Right cardiac atrium (tissue), 5 donors: Measurements from ENCODE around the gene AFF4. TPM values are rescaled to one million over a fixed set of nuclear protein-coding genes. Genes with fewer than 3 reads are reported as not detected.

Experiments
- ATAC-seq, 2 donors: fragments of 200-7000 bp; cut with Tn5 transposase; one replicate each; pipeline versions ENCODE4 v1.8.0 to v1.9.1; 2020; ENCODE audit warnings: moderate library complexity in 2 of 2, mild to moderate bottlenecking in 1 of 2
- DNase-seq, 3 donors: peaks; one replicate each; pipeline ENCODE4 v3.0.0-alpha.2; 2020
- H3K27ac ChIP-seq: one replicate; pipeline ENCODE4 v1.5.1; 2013; ENCODE audit warnings: mild to moderate bottlenecking, low read length, control low read depth, moderate library complexity
- H3K27me3 ChIP-seq: one replicate; pipeline ENCODE4 v1.6.1; 2013; ENCODE audit not compliant: control insufficient read depth, insufficient read depth
- H3K4me1 ChIP-seq: one replicate; pipeline ENCODE4 v1.6.1; 2013; ENCODE audit warnings: low read length; ENCODE audit not compliant: control insufficient read depth, insufficient read depth
- H3K4me3 ChIP-seq: one replicate; pipeline ENCODE4 v1.5.1; 2013; ENCODE audit warnings: low read length, control low read depth
- H3K9me3 ChIP-seq: one replicate; pipeline ENCODE4 v1.6.1; 2013; ENCODE audit warnings: low read length; ENCODE audit not compliant: control insufficient read depth
- WGBS: extraction: QIAGEN DNeasy Blood & Tissue Kit; methylation state at CpG from one replicate; pipeline ENCODE4 v1.1.7; 2013; 5-methylcytosine and 5-hydroxymethylcytosine counted together
- intact Hi-C, 4 donors: fragments of 100-400 bp; cut with DNase I; formaldehyde crosslinking; loops; one replicate each; pipeline versions ENCODE4 v1.11.0 to v1.14.0; 2022 to 2023
- polyA plus RNA-seq: library from polyadenylated mRNA; stranded (reverse); fragments of 200-250 nt; gene quantifications from one replicate; pipeline ENCODE4 v1.2.3, GENCODE V29; 2013
- total RNA-seq, 4 donors: library from RNA; stranded (reverse); fragmentation: NEBNext Ultra II Directional; extraction: Animal tissue kit (Norgen Biotek cat#: 25700); gene quantifications; one replicate each; pipeline ENCODE4 v1.2.1, GENCODE V29; 2021
- donor health status: healthy with polysubstance abuse.
- donor health status: DM: no; HTN: yes; CAD: no.
- donor health status: DM: no; HTN: no; CAD: no.
- donor health status: DM: no; HTN: yes; CAD: no; lungs with severe emphysema.
- donor health status: DM: yes; HTN: yes; CAD: no.

AFF4 gene
- total and polyA plus RNA-seq, 5 donors: 8.3 to 61.0 (median 39.1) TPM

DNA sequence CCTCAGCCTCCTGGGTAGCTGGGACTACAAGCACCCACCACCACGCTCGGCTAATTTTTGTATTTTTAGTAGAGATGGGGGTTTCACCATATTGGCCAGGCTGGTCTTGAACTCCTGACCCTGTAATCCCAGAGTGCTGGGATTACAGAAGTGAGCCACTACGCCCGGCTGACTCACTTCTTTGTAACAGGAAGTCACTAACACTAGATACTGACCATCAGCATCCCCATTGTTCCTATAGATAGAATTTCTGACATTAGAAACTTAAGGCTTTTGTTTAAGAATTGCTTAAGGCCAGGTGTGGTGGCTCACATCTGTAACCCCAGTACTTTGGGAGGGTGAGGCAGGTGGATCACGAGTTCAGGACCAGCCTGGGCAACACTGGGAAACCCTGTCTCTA, 47.8 kb downstream of the AFF4 start:
- DNase-seq (no peak), ATAC-seq (peak in 1 of 2 donors; percentile 22)
- no peaks in the 10 kb centered on the region for H3K9me3 ChIP-seq
- no peaks in the 10 kb centered on the region for H3K4me1 ChIP-seq
- H3K4me3 ChIP-seq: no peak overlapping the region
- H3K27me3 ChIP-seq: no peaks in the 10 kb centered on the region
- WGBS: 80% methylated on average over 5 of the region's 5 CpGs
- intact Hi-C loops: no loop called here
- H3K27ac ChIP-seq: no peak overlapping the region

DNA sequence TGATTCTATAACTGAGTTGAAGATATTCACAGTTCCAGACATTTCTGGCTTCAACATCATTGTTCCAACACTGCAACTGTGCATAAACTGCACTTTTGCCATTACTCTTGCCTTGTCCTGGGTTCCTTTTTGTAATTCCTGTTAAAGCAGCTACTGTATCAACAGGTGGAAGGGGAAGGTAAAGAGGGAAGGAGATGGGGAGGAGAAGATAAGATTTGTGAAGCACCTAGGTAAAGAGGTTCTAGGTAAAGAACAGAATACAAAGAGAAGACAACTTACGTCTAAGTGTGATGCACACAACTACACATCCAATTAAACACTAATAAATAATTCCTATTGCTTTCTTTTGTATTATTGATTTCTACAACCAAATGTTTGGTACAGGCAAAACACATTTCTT, 53.7 kb downstream of the AFF4 start:
- Histone ChIP-seq H3K27ac (no peak overlapping the region), H3K27me3 (no peaks in the 10 kb centered on the region), H3K4me3 (no peak overlapping the region), H3K9me3 (no peaks in the 10 kb centered on the region), H3K4me1 (no peaks in the 10 kb centered on the region)
- ATAC-seq: no peak
- intact Hi-C loops: no loop called here
- no peak for DNase-seq
- 89% methylated on average over 1 of the region's 1 CpG for WGBS

DNA sequence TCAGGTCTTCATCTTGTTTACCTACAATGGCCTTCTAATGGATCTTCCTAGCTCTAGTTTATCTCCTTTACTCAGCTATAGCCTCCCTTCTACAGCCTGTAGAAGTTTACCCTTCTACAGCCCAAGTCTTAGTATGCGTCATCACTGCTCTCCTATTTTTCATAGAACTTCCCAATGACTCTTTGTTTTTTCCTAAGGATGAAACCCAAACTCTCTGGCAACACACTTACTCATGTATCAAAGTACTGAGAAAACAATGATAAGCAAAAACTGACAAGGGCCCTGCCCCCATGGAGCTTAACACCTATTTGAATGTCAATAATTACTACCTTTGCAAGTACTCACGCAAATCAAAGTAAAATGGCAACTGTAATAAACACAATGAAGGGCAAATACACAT, 56.3 kb downstream of the AFF4 start:
- intact Hi-C loops: no loop called here
- DNase-seq (no peak), ATAC-seq (peak in 1 of 2 donors; percentile 43)
- no peaks in the 10 kb centered on the region for H3K4me1 ChIP-seq
- H3K9me3 ChIP-seq: no peaks in the 10 kb centered on the region
- no peaks in the 10 kb centered on the region for H3K27me3 ChIP-seq
- no peak overlapping the region for H3K4me3 ChIP-seq
- 97% methylated on average over 2 of the region's 2 CpGs for whole genome bisulfite sequencing
- H3K27ac ChIP-seq: no peak overlapping the region

DNA sequence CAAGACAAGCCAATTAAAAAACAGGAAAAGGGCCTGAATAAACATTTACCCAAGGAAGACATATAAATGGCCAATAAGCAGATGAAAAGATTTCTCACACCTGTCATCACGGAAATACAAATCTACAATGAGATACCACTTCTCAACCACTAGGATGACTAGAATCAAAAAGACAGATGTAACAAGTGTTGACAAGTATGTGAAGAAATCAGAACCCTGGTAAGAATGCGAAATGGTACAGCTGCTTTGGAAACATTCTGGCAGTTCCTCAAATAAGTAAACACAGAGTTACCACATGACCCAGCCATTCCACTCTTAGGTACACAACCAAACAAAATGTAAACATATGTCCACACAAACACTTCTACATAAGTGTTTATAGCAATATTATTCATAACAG, 57.5 kb downstream of the AFF4 start:
- H3K4me3 ChIP-seq: no peak overlapping the region
- H3K9me3 ChIP-seq: no peaks in the 10 kb centered on the region
- no peaks in the 10 kb centered on the region for H3K27me3 ChIP-seq
- ATAC-seq: no peak
- H3K27ac ChIP-seq: no peak overlapping the region
- intact Hi-C loops: no loop called here
- H3K4me1 ChIP-seq: peaks cover 1% of the 10 kb centered on the region
- 66% methylated on average over 2 of the region's 2 CpGs for WGBS
- no peak for DNase-seq

DNA sequence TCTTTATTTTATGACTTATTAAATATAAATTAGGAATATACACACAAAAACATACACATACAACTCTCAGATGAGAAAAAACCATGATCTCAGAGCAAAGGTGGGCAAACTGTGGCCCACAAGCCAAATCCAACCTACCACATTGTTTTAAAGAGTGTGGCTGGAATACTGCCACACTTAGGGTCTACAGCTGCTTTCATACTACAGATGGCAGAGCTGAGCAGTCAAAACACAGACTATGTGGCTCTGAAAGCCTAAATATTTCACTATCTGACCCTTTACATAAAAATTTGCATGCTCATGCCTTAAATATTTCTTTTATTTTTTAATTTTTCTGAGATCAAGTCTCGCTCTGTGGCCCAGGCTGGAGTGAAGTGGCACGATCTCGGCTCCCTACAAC, 61.7 kb downstream of the AFF4 start:
- ATAC-seq: no peak
- H3K4me3 ChIP-seq: no peak overlapping the region
- H3K27me3 ChIP-seq: no peaks in the 10 kb centered on the region
- no peak overlapping the region for H3K27ac ChIP-seq
- no peaks in the 10 kb centered on the region for H3K9me3 ChIP-seq
- DNase-seq: no peak
- 96% methylated on average over 3 of the region's 3 CpGs for WGBS
- H3K4me1 ChIP-seq: peaks cover 1% of the 10 kb centered on the region
- intact Hi-C loops: no loop called here

DNA sequence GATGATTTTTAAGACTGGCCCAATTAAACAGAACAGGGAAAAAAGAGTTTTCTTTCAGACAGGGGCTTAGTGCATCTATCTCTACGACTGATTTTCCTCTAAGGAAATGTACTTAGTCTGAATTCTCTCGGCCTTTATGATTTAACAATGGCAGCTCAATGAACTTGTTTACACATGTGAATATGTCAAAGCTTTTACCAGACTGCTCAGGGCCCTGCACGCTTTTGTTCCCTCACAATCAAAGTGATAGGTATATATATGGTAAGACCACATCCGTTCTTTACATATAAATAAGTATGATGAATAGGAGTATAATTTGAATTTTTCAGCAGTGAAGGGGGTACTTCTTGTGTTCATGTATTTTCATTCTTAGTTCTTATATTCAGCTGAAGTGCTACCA, 62.4 kb downstream of the AFF4 start:
- intact Hi-C loops: no loop called here
- no peak overlapping the region for H3K27ac ChIP-seq
- H3K4me3 ChIP-seq: no peak overlapping the region
- ATAC-seq (no peak), DNase-seq (no peak)
- no peaks in the 10 kb centered on the region for H3K27me3 ChIP-seq
- H3K9me3 ChIP-seq: no peaks in the 10 kb centered on the region
- H3K4me1 ChIP-seq: peaks cover 1% of the 10 kb centered on the region
- 87% methylated on average over 4 of the region's 4 CpGs for WGBS

DNA sequence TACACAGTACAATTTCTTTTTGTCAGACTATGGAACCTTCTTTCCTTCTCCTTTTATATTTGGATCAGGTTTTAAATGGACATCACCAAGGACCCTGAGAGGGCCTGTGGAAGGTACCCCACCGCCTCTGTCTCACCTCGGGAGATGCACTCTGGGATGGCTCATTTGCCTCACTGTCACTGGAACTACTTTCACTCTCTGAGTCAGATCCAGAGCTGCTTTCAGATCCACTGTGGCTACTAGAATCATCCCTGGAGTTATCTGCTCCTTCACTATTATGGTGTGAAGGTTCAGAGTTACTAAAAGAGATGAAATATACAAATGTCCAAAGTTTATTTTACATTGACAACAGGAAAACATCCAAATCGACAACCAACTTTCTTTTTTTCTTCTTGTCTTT, 65.3 kb downstream of the AFF4 start:
- Histone ChIP-seq H3K4me3 (no peak overlapping the region), H3K27me3 (no peaks in the 10 kb centered on the region), H3K4me1 (peaks cover 4% of the 10 kb centered on the region), H3K27ac (no peak overlapping the region), H3K9me3 (no peaks in the 10 kb centered on the region)
- WGBS: 70% methylated on average over 3 of the region's 3 CpGs
- intact Hi-C loops: no loop called here
- ATAC-seq (peak in 1 of 2 donors; percentile 24), DNase-seq (no peak)

DNA sequence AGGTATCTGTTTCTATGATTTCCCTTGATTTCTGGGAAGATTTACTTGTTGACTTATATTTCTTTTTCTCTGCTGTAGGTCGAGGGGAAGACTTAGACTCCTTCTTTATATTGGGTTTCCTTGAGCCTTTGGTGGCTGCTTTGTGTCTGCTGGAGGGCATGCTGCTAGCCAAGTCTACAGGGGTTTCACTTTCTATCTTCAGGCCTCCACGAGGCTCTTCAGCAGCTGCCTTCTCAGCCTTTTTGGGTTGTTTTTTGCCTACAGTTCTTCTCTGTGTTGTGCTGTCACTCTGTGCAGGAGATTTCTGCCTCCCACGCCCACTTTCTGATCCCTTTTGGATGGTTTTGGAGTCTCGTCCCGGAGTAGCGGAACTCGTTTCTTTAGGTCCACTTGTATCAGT, 66.7 kb downstream of the AFF4 start:
- Histone ChIP-seq H3K27ac (no peak overlapping the region), H3K27me3 (no peaks in the 10 kb centered on the region), H3K9me3 (no peaks in the 10 kb centered on the region), H3K4me3 (no peak overlapping the region), H3K4me1 (peaks cover 3% of the 10 kb centered on the region)
- DNase-seq (no peak), ATAC-seq (no peak)
- intact Hi-C loops: no loop called here
- WGBS: 82% methylated on average over 7 of the region's 7 CpGs

DNA sequence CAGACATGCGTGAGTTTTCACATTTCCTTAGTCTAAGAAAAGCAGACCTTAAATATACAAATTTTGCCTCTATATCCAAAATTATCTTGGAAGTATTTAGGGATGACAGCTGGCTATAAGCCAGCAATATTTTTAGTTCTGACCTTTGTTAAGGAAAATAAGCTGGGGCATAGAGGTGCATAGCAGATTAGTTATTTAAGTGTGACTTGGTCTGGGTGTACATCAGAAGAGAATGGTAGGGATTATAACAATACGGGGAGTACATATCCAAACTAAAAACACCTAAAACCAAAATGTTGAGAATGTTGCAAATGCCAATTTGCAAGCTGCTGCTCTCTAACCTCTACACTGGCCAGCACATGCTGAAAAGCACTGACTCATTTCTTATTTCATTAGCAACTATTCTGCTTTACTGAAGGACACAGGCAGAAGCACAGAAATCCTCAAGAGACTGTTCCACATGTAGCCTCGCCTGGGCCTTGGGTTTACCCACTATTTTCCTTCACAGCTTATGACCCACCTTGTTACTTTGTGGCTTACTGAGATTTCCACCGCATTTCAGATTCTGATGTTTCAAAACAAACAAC, 67.6 kb downstream of the AFF4 start:
- Histone ChIP-seq H3K27ac (no peak overlapping the region), H3K4me1 (peaks cover 3% of the 10 kb centered on the region), H3K9me3 (no peaks in the 10 kb centered on the region), H3K4me3 (no peak overlapping the region), H3K27me3 (no peaks in the 10 kb centered on the region)
- 80% methylated on average over 4 of the region's 4 CpGs for WGBS
- intact Hi-C loops: no loop called here
- DNase-seq: no peak
- no peak for ATAC-seq

DNA sequence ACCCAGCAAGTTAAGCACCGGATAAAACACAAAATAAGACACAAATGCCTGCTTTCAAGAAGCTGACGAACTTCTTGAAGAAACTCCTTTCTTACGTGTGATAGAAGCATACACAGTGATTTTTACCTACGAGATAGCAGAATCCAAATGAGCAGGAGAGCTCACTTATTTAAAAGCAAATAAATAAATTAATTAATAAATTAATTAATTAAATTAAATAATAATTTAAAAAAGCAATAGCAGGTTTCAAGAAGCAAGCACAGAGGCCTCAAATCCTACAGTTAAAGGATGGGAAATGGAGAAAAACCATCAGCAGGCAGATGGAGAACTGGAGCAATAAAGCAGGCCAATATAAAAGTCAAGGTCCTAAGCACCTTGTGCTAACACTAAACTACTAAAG, 72.6 kb downstream of the AFF4 start:
- intact Hi-C loops: no loop called here
- H3K9me3 ChIP-seq: no peaks in the 10 kb centered on the region
- ATAC-seq (no peak), DNase-seq (no peak)
- 96% methylated on average over 4 of the region's 4 CpGs for WGBS
- H3K27ac ChIP-seq: no peak overlapping the region
- H3K4me1 ChIP-seq: peaks cover 3% of the 10 kb centered on the region
- no peaks in the 10 kb centered on the region for H3K27me3 ChIP-seq
- no peak overlapping the region for H3K4me3 ChIP-seq

DNA sequence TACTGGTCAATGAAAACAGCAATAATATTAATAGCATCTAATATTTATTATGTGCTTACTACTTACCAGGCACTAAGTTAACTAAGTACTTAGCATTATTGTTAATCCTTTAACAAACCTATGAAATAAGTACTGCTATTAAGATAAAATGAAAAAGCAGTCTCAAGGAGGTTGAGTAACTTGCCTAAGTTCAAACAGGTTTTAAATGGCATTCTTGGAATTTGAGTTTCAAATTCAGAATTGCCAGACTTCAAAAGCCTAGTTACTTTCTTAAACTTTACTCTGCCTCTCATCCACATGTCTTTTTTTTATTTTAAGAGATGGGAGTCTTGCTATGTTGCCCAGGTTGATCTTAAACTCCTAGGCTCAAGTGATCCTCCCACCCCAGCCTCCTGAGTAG, 73.9 kb downstream of the AFF4 start:
- Histone ChIP-seq H3K27me3 (no peaks in the 10 kb centered on the region), H3K27ac (no peak overlapping the region), H3K9me3 (no peaks in the 10 kb centered on the region), H3K4me3 (no peak overlapping the region), H3K4me1 (peaks cover under 1% of the 10 kb centered on the region)
- DNase-seq: no peak
- ATAC-seq: no peak
- intact Hi-C loops: no loop called here

DNA sequence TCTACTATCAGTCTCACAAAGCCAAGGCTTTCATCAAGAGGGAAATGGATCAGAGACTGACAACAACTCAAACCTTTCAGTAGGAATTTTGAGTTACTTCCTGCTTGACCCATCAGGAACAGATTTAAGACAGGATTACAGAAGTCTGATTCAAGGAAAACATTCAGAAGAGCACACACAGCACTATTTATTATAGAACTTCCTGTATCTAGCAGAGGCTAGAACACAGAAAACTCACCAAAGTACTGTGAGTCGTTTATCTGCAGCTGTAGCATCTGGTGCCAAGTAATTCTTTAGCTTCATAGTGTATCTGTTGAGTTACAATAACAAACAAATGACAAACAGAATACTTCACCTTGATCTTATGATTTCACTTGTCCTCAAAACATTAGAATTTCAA, 76.2 kb downstream of the AFF4 start:
- DNase-seq: no peak
- Histone ChIP-seq H3K4me1 (no peaks in the 10 kb centered on the region), H3K4me3 (no peak overlapping the region), H3K27ac (no peak overlapping the region), H3K27me3 (no peaks in the 10 kb centered on the region), H3K9me3 (no peaks in the 10 kb centered on the region)
- intact Hi-C loops: no loop called here
- WGBS: 30% methylated on average over 1 of the region's 1 CpG
- no peak for ATAC-seq
